ENCODE data around the gene MAP3K5. TPM values are rescaled to one million over a fixed set of nuclear protein-coding genes. Genes with fewer than 3 reads are reported as not detected.

The MAP3K5 gene
- total and polyA plus RNA-seq, 9 of the 15 experiments (the other 6 are each of a cell fraction or from before 2014, with no cell fraction given): 2.2 to 13.0 (median 9.9) TPM

DNA sequence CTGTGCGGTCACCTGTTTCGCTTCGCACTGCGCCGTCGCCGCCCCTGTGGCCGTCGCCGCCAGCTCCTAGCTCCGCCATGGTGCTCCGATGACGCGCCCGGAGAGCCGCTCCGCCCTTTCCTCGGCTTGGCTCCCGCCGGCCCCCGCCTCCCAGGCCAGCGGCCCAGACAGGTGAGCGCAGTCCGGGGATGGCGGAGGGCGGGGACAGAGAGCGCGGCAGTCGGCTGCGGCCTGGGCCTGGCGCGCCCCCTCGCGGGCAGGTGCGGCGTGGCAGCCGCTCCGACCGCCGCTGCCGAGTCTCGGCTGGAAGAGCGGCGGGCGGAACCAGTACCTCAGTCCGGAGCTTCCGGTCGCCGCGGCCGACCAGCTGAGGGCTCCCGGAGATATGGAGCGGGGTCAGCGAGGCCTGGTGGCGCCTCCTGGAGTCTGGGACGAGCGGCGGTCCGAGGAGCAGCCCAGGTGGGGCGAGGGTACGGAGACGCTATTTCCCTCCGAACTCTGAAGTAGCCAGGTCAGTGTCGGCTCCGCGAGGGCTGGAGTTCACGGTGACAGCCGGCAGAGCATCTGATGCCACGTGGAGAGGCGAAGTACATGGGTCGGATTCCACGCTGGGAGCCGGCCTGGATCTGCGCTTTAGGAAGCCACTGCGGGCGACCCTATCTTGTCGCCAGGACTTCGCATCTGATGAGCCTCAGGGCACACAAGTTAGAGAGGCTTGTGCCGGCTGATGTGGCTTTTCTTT lies 241.8 kb downstream of the MAP3K5 start, which contains the start of gene MAP7 (continued):
- no peak for TF ChIP-seq ZNF586 (CRISPR knock-in tag; conservative IDR thresholded peaks at IDR 0.05)
- TF ChIP-seq KLF1 (tag; IDR thresholded peaks at IDR 0.05): peak; percentile 75; the same call in 1 of the 2 replicates
- TF ChIP-seq, protein P1, sequence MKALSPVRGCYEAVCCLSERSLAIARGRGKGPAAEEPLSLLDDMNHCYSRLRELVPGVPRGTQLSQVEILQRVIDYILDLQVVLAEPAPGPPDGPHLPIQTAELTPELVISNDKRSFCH (CRISPR knock-in tag; IDR thresholded peaks at IDR 0.05): no peak
- TF ChIP-seq, protein P1 (tag; IDR thresholded peaks at IDR 0.05): peak; percentile 88
- TF ChIP-seq SMARCC2 (IDR thresholded peaks at IDR 0.05; ENCODE audit: low read depth): no peak
- TF ChIP-seq TARDBP (IDR thresholded peaks at IDR 0.05): peak; percentile 49; the same call in 1 of the 2 replicates
- no peak for TF ChIP-seq ZNF133 (CRISPR knock-in tag; IDR thresholded peaks at IDR 0.05)
- no peak for TF ChIP-seq EZH2 (IDR thresholded peaks at IDR 0.05; ENCODE audit: borderline replicate concordance, low read depth, low read length)
- TF ChIP-seq NEUROD1 (IDR thresholded peaks at IDR 0.05; ENCODE audit: borderline replicate concordance, low read depth, low read length, partially characterized antibody): no peak
- TF ChIP-seq ETV1 (tag; conservative IDR thresholded peaks at IDR 0.05; ENCODE audit: low read depth): peak; percentile 62
- TF ChIP-seq STAT5B (CRISPR knock-in tag; IDR thresholded peaks at IDR 0.05): no peak
- TF ChIP-seq HMG20A (CRISPR knock-in tag; conservative IDR thresholded peaks at IDR 0.05): no peak
- TF ChIP-seq, protein P2, sequence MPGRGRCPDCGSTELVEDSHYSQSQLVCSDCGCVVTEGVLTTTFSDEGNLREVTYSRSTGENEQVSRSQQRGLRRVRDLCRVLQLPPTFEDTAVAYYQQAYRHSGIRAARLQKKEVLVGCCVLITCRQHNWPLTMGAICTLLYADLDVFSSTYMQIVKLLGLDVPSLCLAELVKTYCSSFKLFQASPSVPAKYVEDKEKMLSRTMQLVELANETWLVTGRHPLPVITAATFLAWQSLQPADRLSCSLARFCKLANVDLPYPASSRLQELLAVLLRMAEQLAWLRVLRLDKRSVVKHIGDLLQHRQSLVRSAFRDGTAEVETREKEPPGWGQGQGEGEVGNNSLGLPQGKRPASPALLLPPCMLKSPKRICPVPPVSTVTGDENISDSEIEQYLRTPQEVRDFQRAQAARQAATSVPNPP (IDR thresholded peaks at IDR 0.05; ENCODE audit: borderline replicate concordance, insufficient read depth, insufficient read length): no peak
- TF ChIP-seq ZSCAN29 (IDR thresholded peaks at IDR 0.05): no peak
- TF ChIP-seq KAT7 (CRISPR knock-in tag; IDR thresholded peaks at IDR 0.05; ENCODE audit: borderline replicate concordance): no peak; the same call in 1 of the 2 replicates
- peak; percentile 71 to 96 for TF ChIP-seq MAZ (CRISPR knock-in tag; conservative IDR thresholded peaks at IDR 0.05 in 1 of 2, IDR thresholded peaks at IDR 0.05 in 1 of 2)
- TF ChIP-seq HNRNPUL1 (IDR thresholded peaks at IDR 0.05; ENCODE audit: low read length): no peak
- no peak for TF ChIP-seq ELF4 (CRISPR knock-in tag; IDR thresholded peaks at IDR 0.05)
- TF ChIP-seq NRF1 (conservative IDR thresholded peaks at IDR 0.05 in 1 of 2, IDR thresholded peaks at IDR 0.05 in 1 of 2): peak; percentile 8 to 28; a peak in 2 of 4 replicates
- TF ChIP-seq, protein P3, sequence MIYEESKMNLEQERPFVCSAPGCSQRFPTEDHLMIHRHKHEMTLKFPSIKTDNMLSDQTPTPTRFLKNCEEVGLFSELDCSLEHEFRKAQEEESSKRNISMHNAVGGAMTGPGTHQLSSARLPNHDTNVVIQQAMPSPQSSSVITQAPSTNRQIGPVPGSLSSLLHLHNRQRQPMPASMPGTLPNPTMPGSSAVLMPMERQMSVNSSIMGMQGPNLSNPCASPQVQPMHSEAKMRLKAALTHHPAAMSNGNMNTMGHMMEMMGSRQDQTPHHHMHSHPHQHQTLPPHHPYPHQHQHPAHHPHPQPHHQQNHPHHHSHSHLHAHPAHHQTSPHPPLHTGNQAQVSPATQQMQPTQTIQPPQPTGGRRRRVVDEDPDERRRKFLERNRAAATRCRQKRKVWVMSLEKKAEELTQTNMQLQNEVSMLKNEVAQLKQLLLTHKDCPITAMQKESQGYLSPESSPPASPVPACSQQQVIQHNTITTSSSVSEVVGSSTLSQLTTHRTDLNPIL (CRISPR knock-in tag; IDR thresholded peaks at IDR 0.05): no peak
- TF ChIP-seq ZNF316 (IDR thresholded peaks at IDR 0.05): no peak
- TF ChIP-seq SUPT5H (IDR thresholded peaks at IDR 0.05): no peak
- TF ChIP-seq BHLHE40 (IDR thresholded peaks at IDR 0.05; ENCODE audit: low read length): peak; percentile 26; the same call in 1 of the 2 replicates
- no peak for TF ChIP-seq ZNF146 (CRISPR knock-in tag; IDR thresholded peaks at IDR 0.05; ENCODE audit: unreplicated experiment)
- TF ChIP-seq ZNF696 (CRISPR knock-in tag; conservative IDR thresholded peaks at IDR 0.05): no peak
- peak; percentile 52; the same call in 1 of the 2 replicates for TF ChIP-seq ZNF263 (CRISPR knock-in tag; IDR thresholded peaks at IDR 0.05; ENCODE audit: borderline replicate concordance)
- no peak for TF ChIP-seq ZNF3 (CRISPR knock-in tag; IDR thresholded peaks at IDR 0.05)
- TF ChIP-seq EWSR1 (IDR thresholded peaks at IDR 0.05; ENCODE audit: borderline replicate concordance, low read depth, partially characterized antibody): no peak
- no peak for TF ChIP-seq SREBF1 (IDR thresholded peaks at IDR 0.05; ENCODE audit: borderline replicate concordance, low read depth, low read length)
